Retina (tissue), 1 donor: ENCODE data around the gene SLC8B1.

Experiments used
- DNase-seq: peaks from one replicate; pipeline ENCODE4 v3.0.0-alpha.2; 2016

The SLC8B1 gene

GRCh38 chr12:113318900-113319628 lies 15.8 kb downstream of the SLC8B1 start:
- DNase-seq, result no peak

GRCh38 chr12:113318046-113318656 lies 16.8 kb downstream of the SLC8B1 start:
- no peak for DNase-seq

GRCh38 chr12:113317122-113317521 lies 17.8 kb downstream of the SLC8B1 start:
- no peak for DNase-seq

- no peak for DNase-seq
These were observed 18.8 kb downstream of the SLC8B1 start for GRCh38 chr12:113316155-113316554.

GRCh38 chr12:113315358-113315757 lies 19.6 kb downstream of the SLC8B1 start:
- DNase-seq, result no peak

GRCh38 chr12:113314121-113314529 lies 20.8 kb downstream of the SLC8B1 start:
- no peak for DNase-seq

- DNase-seq, result no peak
These were observed 24.4 kb downstream of the SLC8B1 start for GRCh38 chr12:113310489-113310888.

GRCh38 chr12:113306382-113306781 lies 28.5 kb downstream of the SLC8B1 start:
- DNase-seq, result no peak

- no peak for DNase-seq
These were observed 29.5 kb downstream of the SLC8B1 start for GRCh38 chr12:113305281-113305856.

- no peak for DNase-seq
These were observed 31.8 kb downstream of the SLC8B1 start for GRCh38 chr12:113302886-113303640.

- no peak for DNase-seq
These were observed 32.4 kb downstream of the SLC8B1 start for GRCh38 chr12:113302466-113302865.

- no peak for DNase-seq
These were observed 33.1 kb downstream of the SLC8B1 start for GRCh38 chr12:113301811-113302210.

GRCh38 chr12:113299619-113300237 lies 35.2 kb downstream of the SLC8B1 start:
- DNase-seq, result no peak

GRCh38 chr12:113298861-113299545 lies 35.9 kb downstream of the SLC8B1 start:
- DNase-seq, result peak; percentile 39

GRCh38 chr12:113298472-113298817 lies 36.5 kb downstream of the SLC8B1 start:
- no peak for DNase-seq

GRCh38 chr12:113297621-113298471 lies 37.1 kb downstream of the SLC8B1 start:
- no peak for DNase-seq

GRCh38 chr12:113297214-113297587 lies 37.7 kb downstream of the SLC8B1 start:
- no peak for DNase-seq

GRCh38 chr12:113296557-113297213 lies 38.2 kb downstream of the SLC8B1 start:
- DNase-seq, result no peak

- no peak for DNase-seq
These were observed 38.9 kb downstream of the SLC8B1 start for GRCh38 chr12:113295886-113296556.

GRCh38 chr12:113293100-113293499 lies 41.8 kb downstream of the SLC8B1 start:
- DNase-seq, result no peak
